GM21717 (cell line): ENCODE measurements around the gene NUS1.
"Not testable (repeated sequence)": the region's sequence is repeated elsewhere in the genome, so short reads cannot be mapped to it uniquely, and the experiment has no call there.

Experiments
- ATAC-seq: cut with Tn5 transposase; IDR thresholded peaks from one replicate; pipeline ENCODE4 v1.9.1; 2021; ENCODE audit warnings: mild to moderate bottlenecking, moderate library complexity; ENCODE audit not compliant: unreplicated experiment

NUS1 gene

GRCh38 chr6:117674991-117675657 is at the start of gene NUS1:
TSS of gene NUS1 (plus strand) at chr6:117675469. CDS start at chr6:117675671, 202 bp downstream.
- ATAC-seq = peak; percentile 98

- no peak for ATAC-seq
Observed at GRCh38 chr6:117627533-117627932, 47.7 kb upstream of the NUS1 start.

- ATAC-seq = no peak
Observed at GRCh38 chr6:117629119-117629660, 46.1 kb upstream of the NUS1 start.

- no peak for ATAC-seq
Observed at GRCh38 chr6:117637770-117638169, 37.5 kb upstream of the NUS1 start.

GRCh38 chr6:117642976-117643375 is 32.3 kb upstream of the NUS1 start:
- no peak for ATAC-seq

GRCh38 chr6:117651984-117652383 is 23.3 kb upstream of the NUS1 start:
- not testable (repeated sequence) for ATAC-seq

- no peak for ATAC-seq
Observed at GRCh38 chr6:117653949-117654348, 21.3 kb upstream of the NUS1 start.

GRCh38 chr6:117655380-117655779 is 19.9 kb upstream of the NUS1 start:
- ATAC-seq = no peak

- no peak for ATAC-seq
Observed at GRCh38 chr6:117666881-117667280, 8.4 kb upstream of the NUS1 start.

- no peak for ATAC-seq
Observed at GRCh38 chr6:117668736-117669135, 6.5 kb upstream of the NUS1 start.

- ATAC-seq = no peak
Observed at GRCh38 chr6:117674503-117674902, 766 bp upstream of the NUS1 start.

GRCh38 chr6:117675658-117676301 is 511 bp downstream of the NUS1 start:
- peak; percentile 23 for ATAC-seq

- no peak for ATAC-seq
Observed at GRCh38 chr6:117676577-117677218, 1.4 kb downstream of the NUS1 start.

GRCh38 chr6:117677553-117678141 is 2.4 kb downstream of the NUS1 start:
- no peak for ATAC-seq

GRCh38 chr6:117681162-117681741 is 6.0 kb downstream of the NUS1 start:
- no peak for ATAC-seq

GRCh38 chr6:117684749-117685148 is 9.5 kb downstream of the NUS1 start:
- ATAC-seq = no peak

- ATAC-seq = no peak
Observed at GRCh38 chr6:117685359-117685758, 10.1 kb downstream of the NUS1 start.

- no peak for ATAC-seq
Observed at GRCh38 chr6:117687021-117687648, 11.9 kb downstream of the NUS1 start.

GRCh38 chr6:117689584-117689983 is 14.3 kb downstream of the NUS1 start:
- not testable (repeated sequence) for ATAC-seq

- ATAC-seq = no peak
Observed at GRCh38 chr6:117706504-117706903, 31.2 kb downstream of the NUS1 start.
